GM18858 (cell line): Measurements from ENCODE around the gene GTPBP1.

Experiments
- ATAC-seq: cut with Tn5 transposase; IDR thresholded peaks from one replicate; pipeline ENCODE4 v1.9.1; 2021; ENCODE audit not compliant: unreplicated experiment

GTPBP1 gene

DNA sequence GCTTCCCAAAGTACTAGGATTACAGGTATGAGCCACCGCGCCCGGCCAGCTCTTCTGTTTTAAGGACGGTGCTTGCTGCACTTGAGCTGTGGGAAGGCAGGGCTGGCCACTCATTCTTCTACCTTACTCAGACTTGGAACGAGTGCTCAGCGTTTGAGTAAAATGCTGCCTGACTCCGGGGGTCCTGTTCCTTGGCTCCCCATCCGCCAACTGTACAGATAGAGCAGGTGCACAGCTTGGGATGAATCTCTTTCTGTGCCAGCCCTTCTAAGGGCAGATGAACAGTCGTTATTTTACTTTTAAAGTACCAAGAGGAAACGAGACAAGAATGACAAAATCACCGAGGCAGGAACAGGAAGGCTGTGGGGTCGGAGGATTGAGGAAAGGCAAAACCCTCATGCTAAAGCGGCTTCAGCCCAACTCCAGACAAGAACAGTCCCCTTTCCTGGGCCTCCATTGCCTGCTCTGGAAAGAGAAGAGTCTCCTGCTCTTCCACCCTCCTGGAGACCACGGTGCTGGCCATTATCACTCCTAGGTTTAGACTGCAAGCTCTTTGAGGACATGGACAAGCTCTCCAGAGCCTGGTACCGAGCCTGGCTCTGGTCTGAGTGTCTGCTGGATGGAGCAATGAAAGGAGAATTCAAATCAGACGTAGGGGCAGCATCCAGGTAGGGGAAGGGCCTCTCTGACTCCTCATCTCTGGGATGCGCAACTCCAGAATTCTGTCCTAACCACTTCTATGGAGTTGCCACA is 51.1 kb downstream of the GTPBP1 start:
- no peak for ATAC-seq

DNA sequence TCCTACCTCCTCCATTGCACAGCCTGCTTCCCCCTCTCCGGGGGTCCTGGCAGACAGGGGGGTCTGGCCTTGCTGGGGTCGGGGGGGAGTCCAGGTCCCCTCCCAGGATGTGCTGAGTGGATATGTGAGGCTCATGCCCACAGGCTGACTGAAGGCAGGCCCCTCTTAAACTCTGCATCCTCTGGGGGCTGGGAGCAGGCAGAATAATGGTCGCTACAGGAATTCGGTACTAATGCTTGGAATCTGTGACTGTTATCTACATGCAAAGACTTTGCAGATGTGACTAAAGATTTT is 51.7 kb downstream of the GTPBP1 start:
- ATAC-seq, result no peak

DNA sequence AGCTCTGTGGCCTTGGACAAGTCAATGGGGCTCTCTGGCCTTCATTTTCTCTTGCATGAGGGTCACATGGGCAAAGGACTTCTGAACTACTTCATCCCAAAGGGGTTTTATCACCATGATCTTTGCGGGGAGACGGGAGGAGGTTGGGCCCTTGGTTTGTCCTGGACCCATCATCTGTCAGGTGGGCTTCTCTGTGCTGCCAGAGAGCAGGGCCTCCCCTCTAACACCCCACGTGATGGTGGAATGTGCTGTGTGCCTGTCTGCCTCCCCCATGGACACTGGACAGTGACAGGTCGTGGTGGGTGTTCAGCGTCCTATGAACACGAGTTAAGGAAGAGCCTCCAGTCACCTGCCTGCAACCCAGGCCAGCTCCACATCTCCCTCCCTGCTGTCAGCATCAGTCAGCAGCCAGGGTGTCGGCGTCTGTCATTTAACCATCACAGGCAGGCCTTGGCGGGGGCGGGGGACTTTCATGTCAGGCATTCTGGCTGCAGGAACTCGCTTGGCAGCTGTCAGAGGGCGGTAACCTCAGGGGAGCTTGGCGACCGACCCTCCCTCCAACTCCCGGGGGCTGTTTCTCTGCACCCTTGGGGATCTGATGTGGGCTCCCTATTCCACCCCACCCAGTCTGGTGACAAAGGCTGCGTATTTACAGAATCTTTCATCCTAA is 52.7 kb downstream of the GTPBP1 start:
- no peak for ATAC-seq

DNA sequence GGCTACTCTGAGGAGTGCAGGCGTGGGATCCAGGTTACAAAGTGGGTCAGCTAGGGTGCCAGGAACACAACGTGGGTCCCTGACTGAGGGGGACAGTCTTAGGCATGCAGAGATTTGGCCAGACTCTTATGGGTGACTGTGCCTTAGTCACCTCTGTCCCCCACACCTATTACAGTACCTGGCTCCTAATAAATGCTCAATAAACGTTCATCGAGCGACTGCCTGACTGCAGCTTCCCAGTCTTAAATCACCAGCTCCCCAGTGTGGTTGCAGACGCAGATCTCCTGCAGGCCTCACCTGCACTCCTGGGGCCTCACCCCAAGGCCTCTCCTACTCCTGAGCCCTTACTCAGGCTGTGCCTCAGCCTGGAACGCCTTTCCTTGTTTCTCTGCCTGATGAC is 53.3 kb downstream of the GTPBP1 start:
- ATAC-seq, result no peak

DNA sequence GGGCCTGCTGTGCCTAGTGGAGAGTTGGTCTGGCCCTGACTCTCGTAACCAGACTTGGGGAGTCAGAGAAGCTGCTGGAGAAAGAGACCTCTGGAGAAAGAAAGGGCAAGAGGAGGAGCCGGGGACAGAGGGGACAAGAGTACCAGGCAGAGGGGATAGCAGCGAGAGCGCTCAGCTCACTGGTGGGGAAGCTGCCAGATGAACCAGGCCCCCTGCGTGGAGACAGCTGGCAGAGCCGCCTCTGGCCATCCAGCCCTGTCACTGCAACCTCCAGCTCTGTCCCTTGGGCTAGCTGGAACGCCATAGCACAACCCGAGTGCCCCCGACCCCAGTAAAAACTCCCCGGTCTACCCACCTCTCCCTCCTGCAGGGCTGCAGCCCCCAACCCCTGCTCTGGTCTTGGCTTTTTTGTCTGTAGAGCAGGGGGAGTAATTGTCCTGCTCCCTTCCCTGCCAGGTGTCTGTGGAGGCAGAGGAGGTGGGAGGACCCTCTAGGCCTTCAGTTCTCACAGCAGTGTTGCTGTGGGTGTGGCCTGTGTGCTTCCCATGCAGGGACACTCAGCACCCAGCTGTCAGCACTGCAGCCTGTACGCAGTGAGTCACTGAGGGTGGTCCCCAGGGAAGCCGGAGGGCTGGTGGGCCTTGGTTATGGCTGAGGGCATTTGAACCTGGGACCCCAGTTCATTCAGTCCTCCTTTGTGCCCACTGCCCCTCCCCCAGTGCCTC is 54.9 kb downstream of the GTPBP1 start:
- no peak for ATAC-seq

DNA sequence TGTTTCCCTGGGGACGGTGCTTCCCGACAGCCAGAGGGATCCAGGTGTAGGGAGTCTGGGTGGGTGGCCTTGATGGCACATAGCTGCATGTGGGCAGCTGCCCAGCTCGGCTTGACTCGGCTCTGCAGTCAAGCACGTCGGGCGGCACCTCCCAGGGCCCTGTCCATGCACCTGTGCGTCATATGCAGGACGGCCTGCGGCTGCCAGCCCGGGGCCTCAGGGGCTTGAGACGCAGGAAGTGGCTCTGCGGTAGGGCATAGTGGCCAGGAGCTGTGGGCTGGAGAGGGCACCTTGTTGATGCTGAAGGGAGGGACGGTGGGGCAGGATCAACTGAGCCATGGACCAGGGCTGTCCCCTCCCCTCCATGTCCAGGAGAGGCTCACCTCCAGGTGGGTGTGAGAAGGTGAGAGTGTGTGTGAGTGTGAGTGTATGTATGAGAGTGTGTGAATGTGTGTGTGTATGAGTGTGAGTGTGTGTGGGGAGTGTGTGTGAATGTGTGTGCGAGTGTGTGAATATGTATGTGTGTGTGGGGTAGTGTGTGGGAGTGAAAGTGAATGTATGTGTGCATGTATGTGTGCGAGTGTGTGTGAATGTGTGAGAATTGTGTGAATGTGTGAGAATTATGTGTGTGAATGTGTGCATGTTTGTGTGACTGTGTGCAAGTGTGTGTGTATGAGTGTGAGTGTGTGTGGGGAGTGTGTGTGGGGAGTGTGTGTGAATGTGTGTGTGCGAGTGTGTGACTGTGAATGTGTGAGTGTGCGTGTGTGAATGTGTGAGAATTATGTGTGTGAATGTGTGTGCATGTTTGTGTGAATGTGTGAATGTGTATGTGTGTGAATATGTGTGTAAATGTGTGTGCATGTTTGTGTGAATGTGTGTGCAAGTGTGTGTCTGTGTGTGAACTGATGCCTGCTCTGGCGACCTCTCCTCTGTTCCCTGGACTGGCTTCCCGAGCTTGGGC is 55.7 kb downstream of the GTPBP1 start:
- no peak for ATAC-seq

DNA sequence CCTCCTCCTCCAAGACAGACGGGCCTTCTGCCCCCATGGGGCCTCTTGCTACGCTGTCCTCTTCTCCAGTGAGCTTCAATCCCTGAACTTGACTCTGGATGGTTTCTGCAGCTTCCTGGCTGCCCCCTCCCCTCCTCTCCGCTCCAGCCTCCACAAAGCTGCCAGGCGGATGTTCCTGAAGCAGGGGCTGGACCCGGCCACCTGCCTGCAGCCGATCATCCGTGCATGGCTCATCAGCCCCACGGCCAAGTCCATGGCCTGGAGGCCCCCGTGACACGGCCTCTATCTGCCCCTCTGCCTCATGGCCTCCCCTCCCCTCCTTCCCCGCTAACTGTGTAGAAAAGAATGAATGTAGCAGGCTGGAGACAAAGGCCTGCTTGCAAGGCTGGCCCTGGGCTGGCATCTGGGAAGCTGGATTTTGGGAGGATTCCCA is 56.8 kb downstream of the GTPBP1 start:
- no peak for ATAC-seq

DNA sequence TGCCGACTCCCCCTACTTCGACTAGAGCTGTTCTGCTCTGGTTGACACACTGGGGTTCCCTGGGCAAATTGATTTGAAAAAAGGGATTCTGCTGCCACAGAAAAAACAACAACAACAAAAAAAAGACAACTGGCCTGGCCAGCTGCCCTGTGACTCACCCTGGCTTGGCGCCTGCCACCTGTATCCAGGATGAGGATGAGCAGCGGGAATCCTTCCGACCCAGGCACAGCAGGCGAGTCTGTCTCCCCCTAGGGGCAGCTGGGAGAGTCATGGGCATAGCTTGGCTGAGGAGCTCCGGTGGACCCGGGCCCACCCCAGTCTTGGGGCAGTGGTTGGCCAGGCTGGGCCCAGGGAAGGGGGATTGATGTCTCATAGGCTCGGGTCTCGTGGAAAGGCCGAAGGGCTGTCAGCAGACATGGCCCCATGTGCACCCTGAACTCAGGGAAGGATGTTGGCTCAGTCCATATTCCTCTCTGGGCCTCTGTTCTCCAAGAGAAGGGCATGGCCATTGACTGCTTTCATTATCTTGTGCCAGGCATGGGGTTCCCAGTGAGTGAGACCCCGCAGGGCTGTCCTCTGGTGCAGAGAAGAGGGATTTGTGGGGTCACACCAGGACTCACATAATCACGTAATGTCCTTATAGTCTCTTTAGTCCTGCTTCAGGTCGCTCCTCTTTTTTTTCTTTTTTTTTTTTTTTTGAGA is 60.5 kb downstream of the GTPBP1 start:
- ATAC-seq, result no peak

DNA sequence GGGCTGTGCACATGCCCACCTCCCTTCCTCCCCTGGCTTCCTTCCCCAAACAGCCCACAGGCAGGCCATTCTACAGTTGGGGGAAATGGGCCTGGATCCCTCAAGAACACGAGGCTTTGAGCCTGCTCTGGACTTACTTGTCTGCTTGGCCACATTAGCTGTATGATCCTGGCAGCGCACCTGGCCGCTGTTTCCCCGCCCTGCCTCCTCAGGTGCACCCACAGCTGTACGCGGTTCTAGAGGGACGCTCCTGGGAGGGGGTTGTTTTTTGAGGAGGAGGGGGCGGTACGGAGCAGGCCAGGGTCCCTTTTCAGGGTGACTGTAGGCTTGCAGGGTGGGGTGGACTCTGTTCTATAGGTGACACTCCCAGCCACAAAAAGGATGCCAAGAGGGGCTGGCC is 61.6 kb downstream of the GTPBP1 start:
- ATAC-seq, result no peak

DNA sequence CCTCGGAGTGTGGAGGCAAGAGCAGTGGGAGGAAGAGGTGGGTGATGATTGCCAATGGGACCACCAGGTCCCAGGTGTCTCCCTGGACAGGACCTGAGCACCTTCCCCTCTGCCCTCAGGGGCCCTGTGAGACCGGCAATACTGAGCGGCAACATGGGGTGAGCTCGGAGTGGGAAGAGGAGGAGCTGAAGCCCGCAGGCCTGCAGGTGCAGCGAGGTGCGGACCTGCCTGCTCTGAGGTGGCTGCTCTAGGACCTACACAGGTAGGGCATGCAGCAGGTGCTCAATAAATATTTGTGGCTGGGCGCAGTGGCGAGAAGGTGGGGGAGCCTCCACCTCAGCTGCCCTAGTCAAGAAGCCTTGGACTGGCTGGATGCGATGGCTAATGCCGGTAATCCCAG is 62.3 kb downstream of the GTPBP1 start:
- no peak for ATAC-seq

DNA sequence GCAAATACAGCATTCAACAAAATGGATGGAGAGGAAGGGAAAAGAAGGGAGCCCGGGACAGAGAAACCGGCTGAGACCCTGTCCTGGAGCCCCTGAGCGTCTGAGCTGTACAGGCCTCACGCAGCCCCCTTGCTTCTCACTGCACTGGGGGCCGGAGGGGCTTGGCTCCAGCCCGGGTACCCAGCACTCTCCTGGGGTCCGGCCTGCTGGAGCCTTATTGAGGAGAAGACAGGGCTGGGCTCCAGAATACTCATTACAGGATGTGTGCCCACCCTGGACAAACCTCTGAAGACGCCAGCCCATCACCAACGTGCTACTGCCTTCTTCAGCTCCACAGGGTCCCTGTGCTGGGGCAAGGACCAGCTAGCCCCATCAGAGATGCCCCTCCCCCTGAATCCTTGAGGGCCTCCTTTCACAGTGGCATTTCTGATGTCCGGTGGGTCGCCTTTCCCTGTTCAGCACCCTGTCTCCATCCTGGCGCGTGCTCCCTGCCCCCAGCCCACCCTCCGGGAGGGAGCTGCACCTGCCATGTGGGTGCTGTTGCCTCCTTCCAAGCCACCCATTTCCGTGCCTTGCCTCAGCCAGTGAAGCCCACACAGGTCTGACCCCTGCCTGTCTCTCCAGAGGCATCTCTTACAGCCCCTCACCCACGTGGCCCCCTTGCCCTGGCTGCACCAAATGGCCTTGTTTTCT is 64.7 kb downstream of the GTPBP1 start:
- ATAC-seq, result no peak

DNA sequence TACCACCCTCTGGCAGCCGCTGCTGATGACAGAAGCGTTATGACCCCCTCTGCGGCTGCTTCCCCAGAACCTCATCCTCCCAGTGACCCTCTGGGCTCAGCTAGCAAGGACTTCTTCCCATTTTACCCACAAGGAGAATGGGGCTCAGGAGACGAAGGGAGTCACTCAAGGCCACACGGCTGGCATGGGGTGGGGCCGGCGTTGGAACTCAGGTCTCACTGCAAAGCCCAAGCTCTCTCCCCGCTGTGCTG is 66.8 kb downstream of the GTPBP1 start:
- ATAC-seq, result no peak

DNA sequence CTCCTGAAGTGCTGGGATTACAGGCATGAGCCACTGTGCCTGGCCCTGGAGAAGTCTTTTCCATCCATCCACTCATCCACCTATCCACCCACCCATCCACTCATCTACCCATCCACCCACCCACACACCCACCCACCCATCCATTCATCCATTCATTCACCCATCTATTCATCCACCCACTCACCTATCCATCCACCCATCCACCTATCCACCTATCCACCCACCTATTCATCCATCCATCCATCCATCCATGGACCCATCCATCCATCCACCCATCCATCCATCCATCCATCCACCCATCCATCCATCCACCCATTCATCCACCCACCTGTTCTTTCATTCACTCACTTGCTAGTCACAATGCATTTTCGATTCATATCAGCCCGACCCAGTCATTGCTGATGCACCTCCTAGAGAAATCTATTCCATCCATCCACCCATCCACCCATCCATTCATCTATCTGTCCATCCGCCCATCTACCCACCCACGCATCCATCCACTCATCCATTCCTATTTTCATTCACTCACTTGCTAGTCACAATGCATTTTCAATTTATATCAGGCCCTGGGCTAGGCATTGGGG is 67.7 kb downstream of the GTPBP1 start:
- ATAC-seq, result no peak

DNA sequence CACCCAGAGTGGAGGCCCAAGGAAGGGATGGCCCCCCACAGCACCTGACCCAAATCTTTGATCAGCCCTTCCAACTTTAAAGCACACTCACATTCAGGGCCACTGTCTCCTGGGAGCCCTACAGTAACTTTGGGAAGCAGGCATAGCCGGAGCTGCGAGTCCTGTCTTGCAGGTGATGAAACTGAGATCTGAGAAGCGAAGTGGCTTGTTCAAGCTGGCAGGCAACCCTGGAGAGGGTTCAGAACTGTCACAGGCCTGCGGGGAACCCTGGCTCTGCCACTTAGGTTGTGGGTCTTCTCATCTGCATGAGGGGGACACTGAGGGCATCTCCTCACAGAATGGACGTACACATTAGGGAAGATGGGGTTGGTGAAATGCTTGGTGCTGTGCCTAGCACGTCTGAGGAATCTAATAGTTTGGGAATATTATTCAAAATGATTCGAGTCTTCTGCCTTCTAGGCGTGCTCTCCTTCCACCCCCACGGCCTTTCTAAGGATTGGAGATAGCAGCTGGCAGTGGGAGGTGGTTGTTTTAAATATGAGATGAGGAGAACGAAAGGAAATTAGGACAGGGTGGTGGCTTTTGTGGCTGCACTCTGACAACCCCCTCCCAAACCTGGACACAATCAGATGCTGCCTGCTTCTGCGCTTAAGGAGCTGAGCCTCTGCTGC is 68.9 kb downstream of the GTPBP1 start:
- ATAC-seq, result no peak

DNA sequence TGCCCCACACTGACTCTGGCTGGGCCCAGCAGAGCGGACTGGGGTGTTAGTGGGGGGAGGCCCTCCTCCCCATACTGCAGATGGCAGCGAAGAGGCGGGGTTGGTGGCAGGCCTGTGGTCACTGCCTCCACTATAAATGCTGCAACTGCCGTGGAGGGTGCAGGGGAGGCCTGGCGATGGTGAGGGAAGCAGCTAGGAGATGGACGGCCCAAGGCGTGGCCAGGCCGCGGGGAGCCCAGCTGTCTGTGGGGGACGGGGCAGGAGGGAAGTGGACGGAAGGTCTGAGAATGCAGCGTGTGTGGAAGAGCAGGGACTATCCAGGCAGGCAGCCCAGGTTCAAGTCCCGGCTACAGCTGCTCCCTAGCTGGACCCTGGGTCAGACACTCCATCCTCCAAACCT is 69.9 kb downstream of the GTPBP1 start:
- ATAC-seq, result no peak

DNA sequence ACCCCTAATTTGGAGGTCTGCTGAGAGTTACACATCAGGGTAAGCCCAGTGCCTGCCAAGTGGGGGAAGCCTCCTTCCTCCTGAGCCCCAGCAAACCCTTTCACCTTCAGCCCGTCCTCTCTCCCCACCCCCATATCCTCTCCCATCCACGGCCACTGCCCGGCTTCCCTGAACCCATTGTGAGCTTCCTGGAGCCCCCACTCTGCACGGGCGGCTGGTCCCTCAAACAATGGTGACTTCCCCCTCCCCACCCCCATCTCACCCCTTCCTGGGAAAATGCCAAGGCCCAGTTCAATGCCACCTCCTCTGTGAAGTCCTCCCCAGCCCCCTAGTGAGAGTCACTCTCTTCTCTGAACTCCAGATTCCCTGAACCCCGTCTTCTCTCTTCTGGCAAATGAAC is 70.3 kb downstream of the GTPBP1 start:
- no peak for ATAC-seq

DNA sequence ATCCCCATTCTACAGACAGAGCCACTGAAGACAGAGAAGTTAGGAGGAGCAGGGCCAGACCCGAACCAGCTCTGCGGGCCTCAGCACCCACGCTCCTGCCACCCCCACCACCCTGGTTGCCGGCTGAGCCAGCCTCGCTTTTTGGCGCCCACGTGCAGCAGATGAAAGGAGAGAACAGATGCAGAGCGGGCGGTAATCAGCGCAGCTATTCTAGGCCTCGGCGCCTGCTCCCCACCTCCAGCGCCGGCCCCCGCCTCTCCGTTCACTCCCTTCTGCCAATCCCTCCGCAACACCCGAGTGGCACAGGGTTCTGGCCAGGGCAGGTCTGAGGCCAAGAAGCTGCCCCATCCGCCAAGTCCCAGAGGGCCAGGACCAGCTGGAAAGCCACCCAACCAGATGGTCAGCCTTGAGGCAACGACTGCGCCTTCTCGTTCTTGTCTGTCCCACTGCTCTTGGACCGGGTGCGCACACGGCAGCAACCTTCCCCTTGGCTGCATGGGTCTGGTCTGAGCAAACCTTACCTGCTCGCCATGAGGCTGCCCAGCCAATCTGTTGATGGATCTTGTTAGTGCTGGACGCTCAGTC is 71.4 kb downstream of the GTPBP1 start:
- ATAC-seq, result no peak

DNA sequence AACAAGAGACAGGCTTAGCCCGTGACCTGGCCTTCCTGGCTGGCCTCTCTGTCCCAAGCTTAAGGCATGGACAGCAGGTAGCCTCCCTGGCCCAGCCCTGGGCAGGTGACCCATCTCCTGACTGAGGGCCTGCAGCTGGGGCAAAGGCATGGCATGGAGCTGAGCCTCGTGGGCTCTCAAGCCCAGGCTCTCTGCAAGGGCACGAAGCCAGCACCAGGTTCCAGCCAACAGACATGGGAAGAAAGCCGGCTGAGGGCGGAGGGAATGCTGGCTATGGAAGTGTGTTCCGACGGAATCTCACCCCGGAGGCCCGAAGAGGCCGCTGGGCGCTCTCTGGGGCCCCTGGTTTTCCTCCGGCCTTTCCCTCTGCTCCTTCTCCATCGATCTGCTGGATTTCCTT is 75.3 kb downstream of the GTPBP1 start:
- no peak for ATAC-seq
